Astrocyte of the cerebellum (primary cell): ENCODE results near the gene CSMD2.

Experiments used
- DNase-seq: peaks from one replicate; pipeline ENCODE4 v3.0.0-alpha.2; 2011; ENCODE audit warnings: low read depth
- H3K4me3 ChIP-seq: 2 replicates; pipeline ENCODE4 v1.5.1; 2011; ENCODE audit warnings: mild to moderate bottlenecking, low read depth, low read length, moderate library complexity
- CTCF ChIP-seq: IDR thresholded peaks from 2 replicates; pipeline ENCODE4 v1.5.1; 2012; ENCODE audit warnings: low read length, low read depth, moderate library complexity, mild to moderate bottlenecking; ENCODE audit errors: missing control alignments
- in situ Hi-C: cut with HindIII; loops from 2 replicates; pipeline ENCODE4 v1.10.0; 2017; ENCODE audit warnings: low sequenced_read_pairs

Gene CSMD2

GRCh38 chr1:33630686-33631085, 534.3 kb downstream of the CSMD2 start:
- in situ Hi-C loops = loop anchor here (25.0 kb wide), 1 partner anchor 957 kb away; no protein-coding TSS in a partner anchor
- TF ChIP-seq CTCF = no peak
- no peak for DNase-seq
- no peak overlapping the region for H3K4me3 ChIP-seq

- in situ Hi-C loops = loop anchor here (25.0 kb wide), 1 partner anchor 960 kb away; no protein-coding TSS in a partner anchor
- DNase-seq = no peak
- no peak overlapping the region for H3K4me3 ChIP-seq
- no peak for TF ChIP-seq CTCF
These were observed 538.2 kb downstream of the CSMD2 start for GRCh38 chr1:33626801-33627200.

GRCh38 chr1:33624991-33625870, 539.8 kb downstream of the CSMD2 start:
- in situ Hi-C loops = loop anchor here (25.0 kb wide), 1 partner anchor 962 kb away; no protein-coding TSS in a partner anchor
- H3K4me3 ChIP-seq = no peak overlapping the region
- peak; percentile 18 for TF ChIP-seq CTCF
- no peak for DNase-seq

GRCh38 chr1:33624261-33624990, 540.6 kb downstream of the CSMD2 start:
- in situ Hi-C loops = no loop called here
- TF ChIP-seq CTCF = no peak
- H3K4me3 ChIP-seq = no peak overlapping the region
- no peak for DNase-seq

- TF ChIP-seq CTCF = no peak
- no peak for DNase-seq
- no peak overlapping the region for H3K4me3 ChIP-seq
- in situ Hi-C loops = no loop called here
These were observed 541.2 kb downstream of the CSMD2 start for GRCh38 chr1:33623811-33624210.

GRCh38 chr1:33622757-33623156, 542.3 kb downstream of the CSMD2 start:
- TF ChIP-seq CTCF = no peak
- no peak overlapping the region for H3K4me3 ChIP-seq
- no peak for DNase-seq
- in situ Hi-C loops = no loop called here
